Stimulated activated CD8-positive, alpha-beta memory T cell treated with anti-CD3 and anti-CD28 coated beads, Interleukin-2, amount 100 ng/mL, for 48 hours (primary cell): ENCODE measurements around the gene GHRL.

Experiments
- DNase-seq, 2 donors: peaks; one replicate each; pipeline ENCODE4 v3.0.0-alpha.2; 2020; ENCODE audit warnings: low read depth in 2 of 2

Gene GHRL

DNA sequence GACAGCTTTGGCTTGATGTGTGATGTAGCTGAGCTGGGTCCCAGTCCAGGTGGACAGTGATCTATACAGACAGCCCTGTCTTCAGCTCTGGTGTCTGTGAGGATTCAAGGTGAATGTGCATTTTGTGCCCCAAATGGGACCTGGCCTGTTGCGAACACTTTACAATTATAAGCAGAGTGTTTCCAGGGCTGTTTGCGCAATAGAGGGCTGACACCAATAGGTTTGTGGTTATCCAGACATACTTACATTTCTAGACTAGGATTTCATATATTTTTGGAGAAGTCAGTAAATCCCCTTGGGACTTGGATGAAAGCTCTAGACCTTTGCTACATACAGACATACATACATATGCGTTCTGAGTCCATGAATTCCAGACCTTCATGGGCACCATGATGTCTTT is 48.7 kb downstream of the GHRL start:
- DNase-seq, result no peak

DNA sequence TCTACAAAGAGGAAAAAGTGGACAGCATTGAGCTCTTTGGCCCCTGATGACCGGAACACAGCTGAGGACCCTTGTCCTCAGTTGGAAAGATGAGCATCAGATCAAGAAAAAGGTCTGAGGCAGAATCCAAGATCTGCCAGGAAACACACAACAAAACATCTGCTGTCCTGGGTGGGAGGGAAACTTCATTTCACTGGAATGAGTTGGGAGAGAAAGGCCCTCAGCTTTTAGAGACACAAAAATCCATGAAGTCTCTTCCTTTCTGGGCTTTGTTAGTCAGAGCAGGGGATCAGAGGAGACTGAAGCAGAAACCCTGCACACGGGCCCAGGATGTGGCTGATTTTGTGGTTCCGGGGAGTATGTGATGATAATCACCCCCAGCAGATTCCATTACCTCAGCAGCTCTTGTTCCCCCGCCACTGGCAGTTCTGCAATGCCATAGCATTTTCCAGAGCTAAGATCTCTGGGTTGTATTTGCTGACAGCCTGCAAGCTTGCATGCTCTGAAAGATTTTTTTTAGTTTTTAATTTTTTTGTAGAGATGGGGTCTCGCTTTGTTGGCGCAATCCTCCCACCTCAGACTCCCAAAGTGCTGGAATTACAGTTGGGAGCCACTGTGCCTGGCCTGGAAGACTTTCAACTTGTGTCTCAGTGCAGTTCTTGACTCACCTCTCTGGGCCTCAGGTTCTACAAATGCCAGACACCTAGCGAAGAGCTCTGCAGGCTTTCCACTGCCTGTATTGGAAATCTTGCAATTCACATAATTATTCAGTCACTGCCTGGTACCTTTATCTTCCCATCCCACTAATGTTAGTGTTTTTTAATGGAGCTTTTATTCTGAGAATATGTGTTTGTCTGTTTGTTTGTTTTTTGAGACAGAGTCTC is 50.3 kb downstream of the GHRL start:
- DNase-seq, result peak; percentile 42 to 61

DNA sequence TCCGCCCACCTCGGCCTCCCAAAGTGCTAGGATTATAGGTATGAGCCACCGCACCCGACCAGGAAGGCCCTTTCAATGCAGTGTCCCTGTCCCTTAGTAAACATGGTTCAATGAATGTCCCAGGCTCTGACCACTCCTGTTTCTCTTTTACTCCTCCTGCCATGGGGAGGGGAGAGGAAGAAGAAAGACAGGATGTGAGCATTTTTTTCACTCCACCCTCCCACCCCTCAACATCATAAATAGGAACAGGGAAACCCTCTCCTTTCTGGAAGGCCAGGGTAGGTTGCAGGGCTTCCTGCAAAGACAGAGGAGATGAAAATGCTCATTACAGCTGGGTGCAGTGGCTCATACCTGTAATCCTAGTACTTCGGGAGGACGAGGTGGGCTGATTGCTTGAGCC is 51.9 kb downstream of the GHRL start:
- no peak for DNase-seq

DNA sequence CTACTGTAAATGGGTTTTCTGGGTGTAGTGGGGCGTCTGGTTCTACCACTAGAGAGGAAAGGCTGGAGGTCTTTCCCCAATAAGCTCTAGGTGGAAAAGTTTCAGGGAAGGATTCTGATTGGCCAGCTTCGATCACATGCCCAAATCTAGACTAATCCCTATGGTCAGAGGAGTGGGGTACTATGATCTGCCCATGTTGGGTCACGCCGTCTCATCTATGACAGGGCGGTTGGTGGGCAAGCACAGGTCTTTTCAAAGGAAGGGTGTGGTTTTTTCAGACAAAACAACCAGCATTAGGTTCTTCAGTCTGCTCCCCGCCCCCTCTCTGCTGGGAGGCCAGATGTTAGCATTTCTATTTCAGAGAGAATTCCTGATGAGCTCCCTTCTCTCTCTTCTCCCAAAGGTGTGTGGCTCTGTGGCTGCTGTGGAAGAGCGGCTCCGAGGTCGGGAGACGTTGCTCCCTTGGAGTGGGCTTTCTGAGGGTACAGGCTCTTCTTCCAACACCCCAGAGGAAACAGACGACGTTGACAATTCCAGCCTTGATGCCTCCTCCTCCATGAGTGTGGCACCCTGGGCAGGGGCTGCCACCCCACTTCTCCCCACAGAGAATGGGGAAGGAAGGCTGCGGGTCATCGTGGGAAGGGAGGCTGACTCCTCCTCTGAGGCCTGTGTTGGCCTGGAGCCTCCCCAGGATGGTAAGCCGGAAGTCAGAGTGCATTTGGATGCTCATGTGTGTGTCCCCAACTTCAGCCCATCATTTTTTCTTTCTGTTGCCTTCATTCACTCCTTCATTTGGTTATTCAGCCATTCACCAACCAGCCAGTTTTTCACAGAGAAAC is 54.2 kb downstream of the GHRL start:
- DNase-seq, result peak in 1 of 2 donors; percentile 28
